ENCODE measurements around the gene TRIP6. TPM values are rescaled to one million over a fixed set of nuclear protein-coding genes. Genes with fewer than 3 reads are reported as not detected.

TRIP6 gene
- total RNA-seq, 1 experiment from 2014 or later = 140 TPM

GRCh38 chr7:100823534-100823933 lies 43.7 kb upstream of the TRIP6 start:
- TF ChIP-seq, protein P1, sequence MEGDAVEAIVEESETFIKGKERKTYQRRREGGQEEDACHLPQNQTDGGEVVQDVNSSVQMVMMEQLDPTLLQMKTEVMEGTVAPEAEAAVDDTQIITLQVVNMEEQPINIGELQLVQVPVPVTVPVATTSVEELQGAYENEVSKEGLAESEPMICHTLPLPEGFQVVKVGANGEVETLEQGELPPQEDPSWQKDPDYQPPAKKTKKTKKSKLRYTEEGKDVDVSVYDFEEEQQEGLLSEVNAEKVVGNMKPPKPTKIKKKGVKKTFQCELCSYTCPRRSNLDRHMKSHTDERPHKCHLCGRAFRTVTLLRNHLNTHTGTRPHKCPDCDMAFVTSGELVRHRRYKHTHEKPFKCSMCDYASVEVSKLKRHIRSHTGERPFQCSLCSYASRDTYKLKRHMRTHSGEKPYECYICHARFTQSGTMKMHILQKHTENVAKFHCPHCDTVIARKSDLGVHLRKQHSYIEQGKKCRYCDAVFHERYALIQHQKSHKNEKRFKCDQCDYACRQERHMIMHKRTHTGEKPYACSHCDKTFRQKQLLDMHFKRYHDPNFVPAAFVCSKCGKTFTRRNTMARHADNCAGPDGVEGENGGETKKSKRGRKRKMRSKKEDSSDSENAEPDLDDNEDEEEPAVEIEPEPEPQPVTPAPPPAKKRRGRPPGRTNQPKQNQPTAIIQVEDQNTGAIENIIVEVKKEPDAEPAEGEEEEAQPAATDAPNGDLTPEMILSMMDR (conservative IDR thresholded peaks at IDR 0.05; ENCODE audit: low read depth, low read length) = no peak
- no peak for TF ChIP-seq EZH2 (IDR thresholded peaks at IDR 0.05; ENCODE audit: borderline replicate concordance, low read depth, low read length, poor library complexity, severe bottlenecking)

GRCh38 chr7:100824499-100825214 lies 42.5 kb upstream of the TRIP6 start:
- ChIA-PET CTCF (interaction anchor here (1.1 kb wide), 1 partner anchor 119 kb away, joined by 3 read pairs; the partner anchor contains the start of gene POP7), POLR2A (ENCODE audit: low non-redundant PET) (no interaction called here)
- Histone ChIP-seq H3K9me3 (ENCODE audit: low read depth, low read length, poor library complexity, severe bottlenecking) (no peaks in the 10 kb centered on the region), H3K27ac (ENCODE audit: low read depth, low read length, poor library complexity, severe bottlenecking) (peak overlapping the region; percentile 30), H3K36me3 (ENCODE audit: insufficient read depth, low read length, poor library complexity, severe bottlenecking) (peaks cover 46% of the 10 kb centered on the region), H3K4me1 (ENCODE audit: insufficient read depth, low read length, poor library complexity, severe bottlenecking) (peaks cover 8% of the 10 kb centered on the region), H3K27me3 (replicated peaks; ENCODE audit: insufficient read depth, low read depth, low read length, poor library complexity) (no peaks in the 10 kb centered on the region), H3K4me3 (ENCODE audit: low read depth, low read length, poor library complexity, severe bottlenecking) (peak overlapping the region; percentile 98)
- no peak for DNase-seq (ENCODE audit: low spot score)
- BruUV-seq (replicated peaks) = no TSS peak
- TF ChIP-seq, protein P1 (conservative IDR thresholded peaks at IDR 0.05; ENCODE audit: low read depth, low read length) = no peak
- TF ChIP-seq EZH2 (IDR thresholded peaks at IDR 0.05; ENCODE audit: borderline replicate concordance, low read depth, low read length, poor library complexity, severe bottlenecking) = no peak
- intact Hi-C loops (cut with micrococcal nuclease; ENCODE audit: unreplicated experiment) = no loop called here

More at GRCh38 chr7:100823534-100823933, 43.7 kb upstream of the TRIP6 start:
- DNase-seq (ENCODE audit: low spot score) = no peak
- Histone ChIP-seq H3K27ac (ENCODE audit: low read depth, low read length, poor library complexity, severe bottlenecking) (no peak overlapping the region), H3K27me3 (replicated peaks; ENCODE audit: insufficient read depth, low read depth, low read length, poor library complexity) (no peaks in the 10 kb centered on the region), H3K36me3 (ENCODE audit: insufficient read depth, low read length, poor library complexity, severe bottlenecking) (peaks cover 50% of the 10 kb centered on the region), H3K4me1 (ENCODE audit: insufficient read depth, low read length, poor library complexity, severe bottlenecking) (peaks cover 8% of the 10 kb centered on the region), H3K9me3 (ENCODE audit: low read depth, low read length, poor library complexity, severe bottlenecking) (no peaks in the 10 kb centered on the region), H3K4me3 (ENCODE audit: low read depth, low read length, poor library complexity, severe bottlenecking) (no peak overlapping the region)
- ChIA-PET POLR2A (ENCODE audit: low non-redundant PET) (no interaction called here), CTCF (interaction anchor here (1.1 kb wide), 1 partner anchor 29 kb away, joined by 3 read pairs; the partner anchor contains the start of gene SLC12A9)
- intact Hi-C loops (cut with micrococcal nuclease; ENCODE audit: unreplicated experiment) = no loop called here
- BruUV-seq (replicated peaks) = no TSS peak

GRCh38 chr7:100825215-100825671 lies 41.9 kb upstream of the TRIP6 start:
- ChIA-PET CTCF (interaction anchor here (0.6 to 1.1 kb wide), 3 partner anchors 24 to 120 kb away, joined by 3 to 4 read pairs (median 3); partner anchors contain the start of gene POP7), POLR2A (ENCODE audit: low non-redundant PET) (no interaction called here)
- Histone ChIP-seq H3K4me1 (ENCODE audit: insufficient read depth, low read length, poor library complexity, severe bottlenecking) (peaks cover 8% of the 10 kb centered on the region), H3K36me3 (ENCODE audit: insufficient read depth, low read length, poor library complexity, severe bottlenecking) (peaks cover 40% of the 10 kb centered on the region), H3K9me3 (ENCODE audit: low read depth, low read length, poor library complexity, severe bottlenecking) (no peaks in the 10 kb centered on the region), H3K27me3 (replicated peaks; ENCODE audit: insufficient read depth, low read depth, low read length, poor library complexity) (no peaks in the 10 kb centered on the region), H3K4me3 (ENCODE audit: low read depth, low read length, poor library complexity, severe bottlenecking) (peak overlapping the region; percentile 98), H3K27ac (ENCODE audit: low read depth, low read length, poor library complexity, severe bottlenecking) (peak overlapping the region; percentile 80)
- no TSS peak for BruUV-seq (replicated peaks)
- intact Hi-C loops (cut with micrococcal nuclease; ENCODE audit: unreplicated experiment) = no loop called here
- TF ChIP-seq EZH2 (IDR thresholded peaks at IDR 0.05; ENCODE audit: borderline replicate concordance, low read depth, low read length, poor library complexity, severe bottlenecking) = no peak
- TF ChIP-seq, protein P1 (conservative IDR thresholded peaks at IDR 0.05; ENCODE audit: low read depth, low read length) = no peak
- DNase-seq (ENCODE audit: low spot score) = no peak
